ENCODE results near the gene PALLD.

DNA sequence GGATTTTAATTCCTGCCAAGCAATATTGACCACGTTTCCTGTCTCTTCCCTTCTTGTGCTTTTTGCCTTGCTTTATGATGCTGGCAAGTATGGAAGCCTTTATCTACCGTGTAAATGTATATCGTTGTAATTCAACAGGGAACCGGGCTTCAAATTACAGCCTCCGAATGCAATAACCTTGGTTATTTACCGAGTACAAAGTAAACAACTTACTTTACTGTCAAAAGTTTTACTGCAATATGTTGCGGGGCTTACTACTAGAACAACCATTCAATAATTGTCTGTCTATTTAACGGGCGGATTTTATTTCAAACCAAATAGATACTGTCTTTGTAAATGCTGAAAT is 73.1 kb downstream of the PALLD start:
- TF ChIP-seq POLR2A (IDR thresholded peaks at IDR 0.05) (no peak), POLR2AphosphoS5 (IDR thresholded peaks at IDR 0.05) (no peak)
- TF ChIP-seq, protein P1, sequence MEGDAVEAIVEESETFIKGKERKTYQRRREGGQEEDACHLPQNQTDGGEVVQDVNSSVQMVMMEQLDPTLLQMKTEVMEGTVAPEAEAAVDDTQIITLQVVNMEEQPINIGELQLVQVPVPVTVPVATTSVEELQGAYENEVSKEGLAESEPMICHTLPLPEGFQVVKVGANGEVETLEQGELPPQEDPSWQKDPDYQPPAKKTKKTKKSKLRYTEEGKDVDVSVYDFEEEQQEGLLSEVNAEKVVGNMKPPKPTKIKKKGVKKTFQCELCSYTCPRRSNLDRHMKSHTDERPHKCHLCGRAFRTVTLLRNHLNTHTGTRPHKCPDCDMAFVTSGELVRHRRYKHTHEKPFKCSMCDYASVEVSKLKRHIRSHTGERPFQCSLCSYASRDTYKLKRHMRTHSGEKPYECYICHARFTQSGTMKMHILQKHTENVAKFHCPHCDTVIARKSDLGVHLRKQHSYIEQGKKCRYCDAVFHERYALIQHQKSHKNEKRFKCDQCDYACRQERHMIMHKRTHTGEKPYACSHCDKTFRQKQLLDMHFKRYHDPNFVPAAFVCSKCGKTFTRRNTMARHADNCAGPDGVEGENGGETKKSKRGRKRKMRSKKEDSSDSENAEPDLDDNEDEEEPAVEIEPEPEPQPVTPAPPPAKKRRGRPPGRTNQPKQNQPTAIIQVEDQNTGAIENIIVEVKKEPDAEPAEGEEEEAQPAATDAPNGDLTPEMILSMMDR (IDR thresholded peaks at IDR 0.05): no peak

Measured in suprapubic skin (tissue), 4 donors.